Coronary artery (tissue), 2 donors: ENCODE measurements around the gene TMEM179B.
A peak's percentile ranks its signal among the peaks of the same experiment; 100 is the strongest.

Experiments
- DNase-seq: peaks from one replicate; pipeline ENCODE4 v3.0.0-alpha.2; 2017; ENCODE audit warnings: low spot score
- H3K27ac ChIP-seq, 2 donors: fragments of 200-600 bp; sonication (generic); one replicate each; pipeline ENCODE4 v1.5.1; 2016 to 2019
- H3K4me3 ChIP-seq: fragments of 200-600 bp; sonication (generic); 2 replicates; pipeline ENCODE4 v1.5.1; 2016; ENCODE audit warnings: mild to moderate bottlenecking, moderate library complexity
- TF ChIP-seq, protein P1 (sequence below): fragments of 200-600 bp; sonication (generic); IDR thresholded peaks from one replicate; pipeline ENCODE4 v1.5.1; 2019; ENCODE audit warnings: antibody characterized with exemption

The TMEM179B gene

DNA sequence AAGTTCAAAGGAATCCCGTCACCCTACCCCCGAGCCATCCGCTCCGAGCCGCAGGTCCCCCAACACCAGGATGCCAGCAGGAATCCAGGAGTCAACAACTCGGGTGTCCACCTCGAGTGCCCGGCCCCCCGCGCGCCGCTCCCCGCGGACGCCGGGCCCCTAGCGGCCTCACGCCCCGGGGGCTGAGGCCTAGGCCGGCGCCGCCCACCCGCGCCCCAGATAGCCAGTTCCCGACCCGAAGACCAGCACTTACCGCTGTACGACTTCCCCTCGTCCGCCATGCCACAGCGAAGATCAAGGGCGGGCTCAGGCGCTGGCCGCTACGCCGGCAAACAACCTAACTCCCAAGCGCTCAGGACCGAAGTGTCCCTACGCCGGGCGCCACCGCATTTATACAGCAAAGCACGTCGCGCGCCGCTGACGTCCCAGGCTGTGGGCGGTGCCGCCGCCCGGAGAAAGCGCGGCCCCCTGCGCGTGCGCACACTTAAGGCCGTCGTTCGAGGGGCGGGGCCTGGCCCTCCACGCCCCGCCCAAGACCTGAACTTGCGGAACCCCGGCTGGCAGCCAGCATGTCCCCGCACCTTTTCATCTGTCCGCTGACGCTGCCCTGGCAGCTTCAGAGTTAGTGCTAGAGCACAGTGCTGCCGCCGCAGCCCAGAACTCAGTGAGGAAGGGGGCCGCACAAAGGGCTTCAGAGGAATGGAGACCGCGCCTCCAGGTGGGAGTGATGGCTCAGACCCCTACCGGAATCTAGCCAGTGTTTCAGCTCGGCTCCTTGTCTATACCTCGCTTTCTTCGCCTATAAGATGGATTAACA lies 18.1 kb downstream of the TMEM179B start, which contains the start of gene NXF1:
TSS of gene NXF1 (minus strand) at position 365 of the 817 bp plus-strand sequence. CDS start at position 281, 84 bp downstream.
- Histone ChIP-seq H3K4me3 (peak within 1 kb of the TSS; percentile 88), H3K27ac (peak within 1 kb of the TSS; percentile 85 to 95)
- TF ChIP-seq, protein P1, sequence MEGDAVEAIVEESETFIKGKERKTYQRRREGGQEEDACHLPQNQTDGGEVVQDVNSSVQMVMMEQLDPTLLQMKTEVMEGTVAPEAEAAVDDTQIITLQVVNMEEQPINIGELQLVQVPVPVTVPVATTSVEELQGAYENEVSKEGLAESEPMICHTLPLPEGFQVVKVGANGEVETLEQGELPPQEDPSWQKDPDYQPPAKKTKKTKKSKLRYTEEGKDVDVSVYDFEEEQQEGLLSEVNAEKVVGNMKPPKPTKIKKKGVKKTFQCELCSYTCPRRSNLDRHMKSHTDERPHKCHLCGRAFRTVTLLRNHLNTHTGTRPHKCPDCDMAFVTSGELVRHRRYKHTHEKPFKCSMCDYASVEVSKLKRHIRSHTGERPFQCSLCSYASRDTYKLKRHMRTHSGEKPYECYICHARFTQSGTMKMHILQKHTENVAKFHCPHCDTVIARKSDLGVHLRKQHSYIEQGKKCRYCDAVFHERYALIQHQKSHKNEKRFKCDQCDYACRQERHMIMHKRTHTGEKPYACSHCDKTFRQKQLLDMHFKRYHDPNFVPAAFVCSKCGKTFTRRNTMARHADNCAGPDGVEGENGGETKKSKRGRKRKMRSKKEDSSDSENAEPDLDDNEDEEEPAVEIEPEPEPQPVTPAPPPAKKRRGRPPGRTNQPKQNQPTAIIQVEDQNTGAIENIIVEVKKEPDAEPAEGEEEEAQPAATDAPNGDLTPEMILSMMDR, result no peak
- DNase-seq, result peak; percentile 95

DNA sequence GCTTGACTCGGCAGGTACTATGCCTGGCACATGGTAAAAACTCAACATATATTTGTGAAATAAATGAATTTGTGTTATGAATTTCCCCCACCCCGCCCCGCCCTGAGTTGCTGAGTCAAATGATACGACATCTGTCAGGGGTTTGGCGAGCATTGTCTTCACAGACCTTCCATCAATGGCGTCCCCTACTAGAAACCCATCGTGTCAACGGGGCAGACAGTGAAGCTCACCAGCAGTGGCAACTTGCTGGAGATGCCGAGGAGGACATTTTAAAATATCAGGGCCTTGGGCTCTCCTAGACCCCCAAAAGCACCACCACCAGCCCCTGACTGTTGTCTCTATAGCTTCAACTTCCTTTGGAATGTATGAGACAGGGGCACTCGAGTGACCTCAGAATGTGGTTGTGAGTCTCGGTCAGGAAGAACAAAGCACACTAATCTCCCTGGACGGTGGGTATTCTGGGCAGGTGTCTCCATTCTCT lies 18.8 kb downstream of the TMEM179B start:
- peak overlapping the region; percentile 85 to 95 for H3K27ac ChIP-seq
- peak overlapping the region; percentile 88 for H3K4me3 ChIP-seq
- TF ChIP-seq, protein P1, result no peak
- DNase-seq, result no peak

DNA sequence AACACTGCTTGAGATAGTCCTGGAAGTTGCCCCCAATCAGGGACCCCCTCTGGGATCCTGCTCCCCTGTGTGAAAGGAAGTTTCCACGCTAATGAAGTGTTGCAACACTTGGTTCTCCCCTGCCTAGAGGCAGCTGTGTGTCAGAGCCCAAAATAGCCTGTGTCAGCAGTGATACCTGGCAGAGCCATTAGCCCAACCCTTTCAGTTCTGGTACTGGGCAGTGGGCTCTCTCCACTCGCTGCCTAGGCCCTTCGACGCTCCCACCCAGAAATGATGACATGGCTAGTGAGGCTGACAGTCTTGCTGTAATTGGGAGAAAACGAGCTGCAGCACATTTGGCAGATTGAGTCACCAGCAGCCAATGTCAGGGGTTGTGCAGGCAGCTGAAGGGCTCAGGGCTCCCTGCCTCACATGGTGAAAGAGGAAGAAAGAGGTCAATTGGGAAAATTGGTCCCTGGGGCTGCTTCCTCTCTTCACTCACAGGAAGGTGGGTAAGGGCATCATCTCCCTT lies 19.5 kb downstream of the TMEM179B start:
- no peak overlapping the region for H3K4me3 ChIP-seq
- TF ChIP-seq, protein P1, result no peak
- DNase-seq, result no peak
- H3K27ac ChIP-seq, result peak overlapping the region; percentile 85 to 95

DNA sequence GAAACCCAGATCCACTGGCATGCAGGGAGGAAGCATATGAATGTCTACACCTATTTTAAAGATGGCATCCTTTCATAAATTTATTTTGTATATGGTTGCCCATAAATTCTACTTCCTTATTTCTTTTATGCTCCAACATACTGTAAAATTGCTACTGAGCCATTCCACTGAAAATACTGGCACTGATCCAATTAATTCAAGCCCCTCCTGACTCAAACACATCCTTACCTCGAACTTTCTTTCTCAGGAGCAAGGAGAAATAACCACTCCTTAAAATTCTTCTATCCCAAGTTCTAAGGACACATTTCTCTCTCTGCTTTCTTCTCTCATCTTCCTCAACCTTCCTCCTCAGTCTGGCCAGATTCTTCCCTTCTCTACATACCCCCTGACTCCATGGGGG lies 23.5 kb downstream of the TMEM179B start:
- H3K27ac ChIP-seq, result no peak overlapping the region
- TF ChIP-seq, protein P1, result no peak
- no peak for DNase-seq
- no peak overlapping the region for H3K4me3 ChIP-seq

DNA sequence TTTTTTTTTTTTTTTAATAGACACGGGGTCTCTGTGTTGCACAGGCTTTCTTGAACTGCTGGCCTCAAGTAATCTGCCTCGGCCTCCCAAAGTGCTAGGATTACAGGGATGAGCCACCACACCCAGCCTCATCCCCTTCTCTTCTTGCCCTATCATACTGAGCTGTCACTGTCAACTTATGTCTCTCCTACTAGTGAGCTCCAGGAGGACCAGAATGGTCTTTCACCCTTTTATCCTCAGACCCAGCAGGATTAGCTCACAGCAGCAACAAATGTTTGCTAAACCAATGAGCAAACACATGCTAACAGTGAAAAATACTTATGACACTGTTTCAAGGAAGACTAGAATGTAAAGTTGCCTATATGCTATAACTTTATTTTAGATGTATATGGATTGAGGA lies 24.5 kb downstream of the TMEM179B start:
- Histone ChIP-seq H3K4me3 (no peak overlapping the region), H3K27ac (no peak overlapping the region)
- DNase-seq, result no peak
- TF ChIP-seq, protein P1, result no peak

DNA sequence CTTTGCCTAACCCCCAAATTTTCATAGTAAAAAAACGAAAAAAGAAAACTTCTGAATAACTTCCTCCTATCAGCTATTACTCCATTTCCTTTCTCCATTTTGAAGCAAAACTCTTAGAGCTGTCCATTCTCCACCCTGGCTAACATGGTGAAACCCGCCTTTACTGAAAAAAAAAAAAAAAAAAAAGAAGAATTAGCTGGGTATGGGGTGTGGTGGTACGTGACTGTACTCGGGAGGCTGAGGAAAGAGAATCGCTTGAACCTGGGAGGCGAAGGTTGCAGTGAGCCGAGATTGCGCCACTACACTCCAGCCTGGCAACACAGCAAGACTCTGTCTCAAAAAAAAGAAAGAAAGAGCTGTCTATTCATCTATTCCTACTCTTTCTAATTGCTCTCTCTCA lies 29.4 kb downstream of the TMEM179B start:
- DNase-seq, result no peak
- TF ChIP-seq, protein P1, result no peak
- Histone ChIP-seq H3K27ac (peak overlapping the region in 1 of 2 donors; percentile 21), H3K4me3 (no peak overlapping the region)
